KMS-11 (cell line): ENCODE data around the gene IL17RD.

Experiments
- H2AFZ ChIP-seq: fragments of 200-600 bp; sonication (generic); 2 replicates; pipeline ENCODE4 v1.6.1; 2016; ENCODE audit warnings: antibody characterized with exemption, mixed run types, low read depth
- H3K27ac ChIP-seq: fragments of 200-600 bp; sonication (generic); 2 replicates; pipeline ENCODE4 v1.6.1; 2016; ENCODE audit warnings: mild to moderate bottlenecking, mixed run types
- H3K27me3 ChIP-seq: fragments of 200-600 bp; sonication (generic); 2 replicates; pipeline ENCODE4 v1.6.1; 2017; ENCODE audit warnings: mild to moderate bottlenecking, low read depth, mixed run types, moderate library complexity; ENCODE audit not compliant: insufficient read depth
- H3K36me3 ChIP-seq: fragments of 200-600 bp; sonication (generic); 2 replicates; pipeline ENCODE4 v1.6.1; 2017; ENCODE audit warnings: mild to moderate bottlenecking, mixed run types; ENCODE audit not compliant: insufficient read depth
- H3K4me1 ChIP-seq: fragments of 200-600 bp; sonication (generic); 2 replicates; pipeline ENCODE4 v1.6.1; 2016; ENCODE audit warnings: mild to moderate bottlenecking, low read depth, mixed run types; ENCODE audit not compliant: poor library complexity, severe bottlenecking
- H3K4me2 ChIP-seq: fragments of 200-600 bp; sonication (generic); 2 replicates; pipeline ENCODE4 v1.7.0; 2016; ENCODE audit warnings: mild to moderate bottlenecking, mixed run types
- H3K4me3 ChIP-seq: fragments of 200-600 bp; sonication (generic); IDR thresholded peaks from 2 replicates; pipeline ENCODE4 v1.6.1; 2017; ENCODE audit warnings: low read depth, low read length, mixed read lengths; ENCODE audit not compliant: insufficient read depth
- H3K79me2 ChIP-seq: fragments of 200-600 bp; sonication (generic); 2 replicates; pipeline ENCODE4 v1.6.1; 2016; ENCODE audit warnings: low read depth, mixed run types; ENCODE audit not compliant: insufficient read depth
- H3K9ac ChIP-seq: fragments of 200-600 bp; sonication (generic); 2 replicates; pipeline ENCODE4 v1.6.1; 2016; ENCODE audit warnings: mild to moderate bottlenecking, mixed run types
- H4K20me1 ChIP-seq: fragments of 200-600 bp; sonication (generic); 2 replicates; pipeline ENCODE4 v1.6.1; 2016; ENCODE audit warnings: mild to moderate bottlenecking, mixed run types; ENCODE audit not compliant: insufficient read depth
- TF ChIP-seq, protein P1 (sequence below): fragments of 200-600 bp; sonication (generic); conservative IDR thresholded peaks from 2 replicates; pipeline ENCODE4 v1.6.1; 2017; ENCODE audit warnings: low read depth, mild to moderate bottlenecking, antibody characterized with exemption, low read length, moderate library complexity, mixed read lengths

Gene IL17RD

DNA sequence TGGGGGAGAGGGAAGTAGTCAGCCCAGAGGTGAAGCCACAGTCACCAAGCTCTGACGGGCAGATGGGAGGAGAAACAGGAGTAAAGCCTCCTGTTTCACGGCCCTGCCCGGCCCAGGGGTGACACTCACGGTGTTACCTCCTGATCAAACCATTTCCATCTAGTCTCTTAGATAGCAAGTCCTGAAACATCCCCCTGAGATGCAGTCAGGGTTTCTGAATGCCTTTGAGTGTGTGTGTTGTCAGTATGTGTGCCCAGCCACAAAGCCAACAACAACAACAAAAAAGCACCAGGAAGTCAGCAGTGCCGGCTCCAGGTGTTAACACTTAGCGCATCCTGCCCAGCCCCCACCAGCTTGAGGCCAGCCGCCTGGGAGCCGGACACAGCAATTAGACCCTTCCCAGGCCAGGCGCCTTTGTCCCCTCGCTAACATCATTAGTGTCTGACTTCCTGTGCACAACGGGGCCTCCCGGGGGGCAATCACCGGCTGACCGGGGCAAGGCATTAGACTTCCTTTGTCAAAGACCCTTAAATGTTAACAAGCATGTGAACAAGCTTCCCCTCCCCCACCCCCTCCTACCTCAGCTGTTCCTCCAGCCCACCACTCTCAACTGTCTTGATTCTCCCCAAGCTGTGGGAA, 34.5 kb downstream of the IL17RD start:
- Histone ChIP-seq H3K36me3 (no peaks in the 10 kb centered on the region), H4K20me1 (no peaks in the 10 kb centered on the region), H3K4me3 (no peak overlapping the region), H3K27ac (no peak overlapping the region), H3K4me1 (no peaks in the 10 kb centered on the region), H3K27me3 (no peaks in the 10 kb centered on the region), H3K79me2 (no peaks in the 10 kb centered on the region), H3K9ac (no peak overlapping the region), H2AFZ (no peak overlapping the region), H3K4me2 (no peak overlapping the region)
- TF ChIP-seq, protein P1, sequence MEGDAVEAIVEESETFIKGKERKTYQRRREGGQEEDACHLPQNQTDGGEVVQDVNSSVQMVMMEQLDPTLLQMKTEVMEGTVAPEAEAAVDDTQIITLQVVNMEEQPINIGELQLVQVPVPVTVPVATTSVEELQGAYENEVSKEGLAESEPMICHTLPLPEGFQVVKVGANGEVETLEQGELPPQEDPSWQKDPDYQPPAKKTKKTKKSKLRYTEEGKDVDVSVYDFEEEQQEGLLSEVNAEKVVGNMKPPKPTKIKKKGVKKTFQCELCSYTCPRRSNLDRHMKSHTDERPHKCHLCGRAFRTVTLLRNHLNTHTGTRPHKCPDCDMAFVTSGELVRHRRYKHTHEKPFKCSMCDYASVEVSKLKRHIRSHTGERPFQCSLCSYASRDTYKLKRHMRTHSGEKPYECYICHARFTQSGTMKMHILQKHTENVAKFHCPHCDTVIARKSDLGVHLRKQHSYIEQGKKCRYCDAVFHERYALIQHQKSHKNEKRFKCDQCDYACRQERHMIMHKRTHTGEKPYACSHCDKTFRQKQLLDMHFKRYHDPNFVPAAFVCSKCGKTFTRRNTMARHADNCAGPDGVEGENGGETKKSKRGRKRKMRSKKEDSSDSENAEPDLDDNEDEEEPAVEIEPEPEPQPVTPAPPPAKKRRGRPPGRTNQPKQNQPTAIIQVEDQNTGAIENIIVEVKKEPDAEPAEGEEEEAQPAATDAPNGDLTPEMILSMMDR, result no peak

DNA sequence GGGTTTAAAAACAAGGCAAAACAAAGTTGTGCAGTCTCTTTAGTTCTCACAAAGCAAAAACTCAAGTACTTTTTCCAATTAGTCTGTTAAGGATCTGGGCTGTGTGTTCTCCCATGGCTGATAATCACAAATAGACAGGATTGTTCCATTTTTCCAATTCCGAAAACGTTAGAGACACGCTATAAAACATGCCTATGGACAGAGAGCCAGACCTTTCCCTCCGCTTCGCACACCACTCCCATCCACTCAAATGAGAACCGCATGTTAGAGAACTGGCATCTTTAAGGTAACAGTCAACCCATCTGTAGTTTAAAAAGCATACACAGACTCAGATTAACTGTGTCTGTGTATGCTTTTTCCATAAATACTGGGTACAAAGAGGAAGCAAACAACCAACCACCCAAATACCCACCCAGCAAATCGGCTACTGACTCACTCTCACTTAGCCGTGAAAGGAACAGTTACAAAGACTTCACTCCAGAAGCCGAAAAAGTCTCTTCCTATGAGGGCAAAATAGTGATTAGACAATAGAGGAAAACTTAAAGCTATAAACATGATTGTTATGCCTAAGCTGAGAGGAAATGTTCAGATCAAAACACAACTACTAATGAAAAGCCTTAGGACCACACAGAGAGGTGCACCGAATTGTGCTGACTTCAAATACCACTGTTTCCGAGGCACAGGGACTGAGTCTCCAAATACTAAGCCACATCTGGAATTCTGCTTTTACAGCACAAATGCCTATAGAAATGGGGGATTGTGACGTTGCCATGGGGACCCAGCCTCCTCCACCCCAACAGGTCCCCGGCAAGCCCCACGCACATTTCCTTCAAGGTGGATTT, 36.1 kb downstream of the IL17RD start:
- Histone ChIP-seq H3K27me3 (no peaks in the 10 kb centered on the region), H3K9ac (no peak overlapping the region), H3K27ac (no peak overlapping the region), H3K4me2 (no peak overlapping the region), H4K20me1 (no peaks in the 10 kb centered on the region), H3K4me3 (no peak overlapping the region), H2AFZ (no peak overlapping the region), H3K36me3 (no peaks in the 10 kb centered on the region), H3K79me2 (no peaks in the 10 kb centered on the region), H3K4me1 (no peaks in the 10 kb centered on the region)
- TF ChIP-seq, protein P1, result no peak

DNA sequence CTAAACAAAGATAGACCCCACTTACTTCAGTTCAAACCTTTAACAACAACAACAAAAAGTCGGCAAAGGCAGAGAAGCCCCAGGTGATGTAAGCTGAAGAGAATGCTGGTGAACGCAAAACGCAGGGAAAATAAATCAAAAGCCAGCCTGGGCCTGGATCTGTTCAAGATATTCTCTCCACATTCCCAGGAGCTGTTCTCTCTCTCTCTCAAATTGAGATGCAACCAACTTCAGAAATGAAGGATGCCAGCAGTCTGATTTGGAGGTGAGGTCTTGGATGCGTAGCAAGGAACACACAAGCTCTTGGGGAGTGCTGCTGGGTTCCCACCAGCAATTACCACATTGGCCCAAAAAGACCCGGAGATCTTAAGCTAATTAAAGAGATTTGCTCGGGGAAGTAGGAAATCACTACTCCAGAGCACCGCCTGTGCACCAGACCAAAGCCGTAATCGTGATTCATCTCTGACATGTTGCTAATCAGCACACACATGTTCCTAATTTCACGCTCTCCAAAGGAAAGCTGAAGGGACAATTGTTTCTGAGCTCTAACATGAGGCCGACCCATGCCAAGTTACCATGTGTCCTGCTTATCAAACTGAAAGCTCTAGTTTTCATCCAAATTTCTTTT, 37.1 kb downstream of the IL17RD start:
- no peaks in the 10 kb centered on the region for H3K79me2 ChIP-seq
- TF ChIP-seq, protein P1, result no peak

DNA sequence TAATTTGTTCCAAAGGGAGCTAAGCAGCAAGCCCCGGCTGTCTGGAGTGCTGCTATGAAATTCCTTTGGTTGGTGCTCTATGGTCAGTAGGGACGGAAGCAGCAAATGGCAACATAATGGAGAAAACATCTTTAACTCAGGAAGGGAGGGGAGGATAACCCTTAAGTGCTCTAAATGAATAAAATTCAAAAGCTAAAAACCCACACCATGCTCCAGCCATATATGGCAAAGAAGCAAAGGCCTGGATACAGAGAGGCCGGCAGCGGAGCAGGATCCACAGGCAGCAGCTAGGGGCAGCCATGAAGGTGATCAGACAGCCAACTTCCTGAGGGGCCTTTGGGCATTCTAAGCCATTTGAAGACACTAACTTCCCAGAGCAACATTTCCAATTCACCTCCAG, 38.9 kb downstream of the IL17RD start:
- Histone ChIP-seq H3K79me2 (no peaks in the 10 kb centered on the region), H3K27me3 (no peaks in the 10 kb centered on the region), H3K4me1 (no peaks in the 10 kb centered on the region), H4K20me1 (no peaks in the 10 kb centered on the region), H3K27ac (no peak overlapping the region), H3K9ac (no peak overlapping the region), H2AFZ (no peak overlapping the region), H3K36me3 (no peaks in the 10 kb centered on the region), H3K4me2 (no peak overlapping the region), H3K4me3 (no peak overlapping the region)
- TF ChIP-seq, protein P1, result no peak

More for the DNA sequence above, 37.1 kb downstream of the IL17RD start:
- Histone ChIP-seq H3K27me3 (no peaks in the 10 kb centered on the region), H3K4me1 (no peaks in the 10 kb centered on the region), H3K9ac (no peak overlapping the region), H3K36me3 (no peaks in the 10 kb centered on the region), H4K20me1 (no peaks in the 10 kb centered on the region), H3K4me2 (no peak overlapping the region), H3K4me3 (no peak overlapping the region), H3K27ac (no peak overlapping the region), H2AFZ (no peak overlapping the region)
